GM19328 (cell line): ENCODE data around the gene ZFPM1.

Source experiments
- ATAC-seq: cut with Tn5 transposase; IDR thresholded peaks from one replicate; pipeline ENCODE4 v1.9.1; 2021; ENCODE audit warnings: mild to moderate bottlenecking, moderate library complexity; ENCODE audit not compliant: unreplicated experiment

Gene ZFPM1

GRCh38 chr16:88495268-88495772, 42.2 kb downstream of the ZFPM1 start:
- ATAC-seq: no peak

GRCh38 chr16:88497561-88498462, 44.7 kb downstream of the ZFPM1 start:
- no peak for ATAC-seq

- no peak for ATAC-seq
Measured at GRCh38 chr16:88498576-88499208, 45.6 kb downstream of the ZFPM1 start.

GRCh38 chr16:88499292-88499691, 46.2 kb downstream of the ZFPM1 start:
- ATAC-seq: no peak

GRCh38 chr16:88499836-88500251, 46.8 kb downstream of the ZFPM1 start:
- no peak for ATAC-seq

GRCh38 chr16:88500255-88500661, 47.2 kb downstream of the ZFPM1 start:
- no peak for ATAC-seq

GRCh38 chr16:88502371-88502770, 49.3 kb downstream of the ZFPM1 start:
- no peak for ATAC-seq

GRCh38 chr16:88502776-88503280, 49.7 kb downstream of the ZFPM1 start:
- no peak for ATAC-seq

- ATAC-seq: no peak
Measured at GRCh38 chr16:88503374-88503770, 50.3 kb downstream of the ZFPM1 start.

- ATAC-seq: no peak
Measured at GRCh38 chr16:88503771-88504488, 50.9 kb downstream of the ZFPM1 start.

- no peak for ATAC-seq
Measured at GRCh38 chr16:88504489-88505404, 51.7 kb downstream of the ZFPM1 start.

- ATAC-seq: no peak
Measured at GRCh38 chr16:88505405-88506082, 52.5 kb downstream of the ZFPM1 start.

GRCh38 chr16:88506723-88507122, 53.6 kb downstream of the ZFPM1 start:
- ATAC-seq: no peak

GRCh38 chr16:88507231-88507743, 54.2 kb downstream of the ZFPM1 start:
- ATAC-seq: no peak

GRCh38 chr16:88508376-88508867, 55.3 kb downstream of the ZFPM1 start:
- no peak for ATAC-seq

GRCh38 chr16:88508868-88509748, 56.0 kb downstream of the ZFPM1 start:
- ATAC-seq: no peak

GRCh38 chr16:88509749-88510069, 56.6 kb downstream of the ZFPM1 start:
- ATAC-seq: no peak
